IPS-11a (cell line): ENCODE results near the gene TMEM131L.

Experiments
- H3K4me3 ChIP-seq: one replicate; pipeline ENCODE4 v1.5.1; 2013; ENCODE audit warnings: low read depth, low read length, control low read depth

Gene TMEM131L

DNA sequence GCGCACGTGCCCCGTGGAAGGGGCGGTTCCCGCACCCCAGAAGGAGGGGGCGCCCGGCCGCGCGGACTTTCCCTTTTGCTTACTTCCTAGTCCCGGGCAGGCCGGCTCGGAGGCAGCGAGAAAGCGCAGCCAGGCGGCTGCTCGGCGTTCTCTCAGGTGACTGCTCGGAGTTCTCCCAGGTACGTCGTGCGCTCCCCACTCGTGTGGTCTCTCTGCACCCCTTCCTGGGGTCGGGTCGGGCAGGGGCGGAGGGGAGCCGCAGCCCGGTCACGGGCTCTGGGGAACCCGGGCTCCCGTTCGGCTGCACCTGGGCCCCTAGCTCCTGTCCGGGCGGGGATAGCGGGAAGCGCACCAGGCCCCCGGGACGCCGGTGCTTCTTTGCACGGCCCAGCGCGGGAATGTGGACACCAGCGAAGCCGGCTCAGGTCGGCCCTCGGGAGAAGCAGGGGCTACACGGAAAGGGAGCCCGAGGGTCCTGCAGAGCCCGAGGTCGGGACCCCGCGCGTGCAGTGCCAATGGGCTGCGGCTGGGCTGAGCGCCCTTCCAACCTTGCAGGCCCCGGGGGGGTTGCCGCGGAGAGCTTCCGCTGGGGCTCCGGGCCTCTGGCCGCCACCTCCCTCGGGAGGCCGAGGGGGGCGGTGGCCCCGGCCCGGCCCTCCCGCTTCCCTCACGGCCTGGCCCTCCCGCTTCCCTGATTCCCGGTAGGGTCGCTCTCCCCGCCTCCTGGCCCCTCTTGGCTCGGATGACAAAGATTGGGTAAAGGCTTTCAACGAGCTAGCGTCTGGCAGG is 218.2 kb downstream of the TMEM131L start, which contains the start of gene TLR2:
TSS of gene TLR2 (plus strand) at position 99 of the 789 bp plus-strand sequence. CDS start 18,628 bp downstream, outside the sequence.
- H3K4me3 ChIP-seq, result peak within 1 kb of the TSS; percentile 48

DNA sequence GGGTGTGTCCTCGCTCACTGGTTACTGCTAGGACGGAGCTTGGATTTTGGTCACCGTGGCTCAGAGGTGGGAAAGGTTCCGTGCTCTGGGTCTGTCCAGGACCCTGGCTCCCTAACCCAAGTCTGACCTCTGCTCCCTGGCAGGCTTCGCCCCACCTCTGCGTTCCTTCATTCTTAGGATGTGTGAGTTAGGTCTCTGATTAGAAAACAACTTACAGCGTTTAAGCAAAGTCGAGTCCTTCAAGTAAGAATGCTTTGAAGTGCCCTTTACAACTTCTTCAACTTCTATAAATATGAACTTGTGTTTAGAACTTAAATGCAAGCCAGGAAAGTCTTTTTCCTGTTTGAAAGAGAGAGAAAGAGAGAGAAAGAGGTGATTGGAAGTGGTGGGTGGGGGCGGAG is 218.8 kb downstream of the TMEM131L start:
- H3K4me3 ChIP-seq, result peak overlapping the region; percentile 48
